Femur (tissue), 1 donor: Measurements from ENCODE around the gene LARP4.
"Not testable (repeated sequence)": the region's sequence is repeated elsewhere in the genome, so short reads cannot be mapped to it uniquely, and the experiment has no call there.

Experiments
- DNase-seq: peaks from one replicate; pipeline ENCODE4 v3.0.0-alpha.2; 2017

The LARP4 gene

GRCh38 chr12:50401500-50402081, 906 bp downstream of the LARP4 start:
- DNase-seq = peak; percentile 27

- DNase-seq = no peak
These were observed 1.7 kb downstream of the LARP4 start for GRCh38 chr12:50402264-50403000.

DNA sequence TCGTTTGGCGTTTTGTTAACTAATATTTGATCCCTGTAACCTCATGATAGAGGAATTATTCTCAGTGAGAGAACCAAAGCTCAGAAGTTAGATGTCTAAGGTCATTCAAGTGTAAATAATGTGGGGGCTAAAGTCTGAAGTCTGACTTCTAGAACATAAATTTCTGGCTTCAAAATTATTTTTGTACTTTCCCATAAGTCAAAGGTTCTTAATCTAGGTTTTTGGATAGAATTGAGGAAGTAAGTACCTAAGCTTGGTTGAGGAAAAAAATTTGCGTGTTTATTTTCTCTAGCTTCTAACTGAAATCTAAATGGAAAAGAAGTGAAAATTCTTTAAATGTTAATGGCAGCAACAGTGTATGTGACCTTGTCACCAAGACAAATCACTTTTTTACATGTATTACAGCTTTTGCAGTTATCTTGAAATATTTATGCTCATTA, 2.3 kb downstream of the LARP4 start:
- DNase-seq = no peak

DNA sequence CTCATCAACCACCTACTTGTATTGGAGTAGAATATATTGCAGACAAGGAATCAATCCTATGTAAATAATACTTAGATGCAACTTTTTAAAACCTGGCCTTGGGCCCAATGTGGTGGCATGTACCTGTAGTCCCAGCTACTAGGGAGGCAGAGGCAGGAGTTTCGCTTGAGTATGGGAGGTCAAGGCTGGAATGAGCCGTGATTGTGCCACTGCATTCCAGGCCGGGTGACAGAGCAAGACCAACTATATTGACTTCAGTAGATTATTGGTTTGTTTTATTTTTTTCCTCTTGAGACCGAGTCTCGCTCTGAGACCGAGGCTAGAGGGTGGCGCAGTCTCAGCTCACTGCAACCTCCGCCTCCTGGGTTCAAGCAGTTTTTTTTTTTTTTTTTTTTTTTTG, 3.6 kb downstream of the LARP4 start:
- no peak for DNase-seq

DNA sequence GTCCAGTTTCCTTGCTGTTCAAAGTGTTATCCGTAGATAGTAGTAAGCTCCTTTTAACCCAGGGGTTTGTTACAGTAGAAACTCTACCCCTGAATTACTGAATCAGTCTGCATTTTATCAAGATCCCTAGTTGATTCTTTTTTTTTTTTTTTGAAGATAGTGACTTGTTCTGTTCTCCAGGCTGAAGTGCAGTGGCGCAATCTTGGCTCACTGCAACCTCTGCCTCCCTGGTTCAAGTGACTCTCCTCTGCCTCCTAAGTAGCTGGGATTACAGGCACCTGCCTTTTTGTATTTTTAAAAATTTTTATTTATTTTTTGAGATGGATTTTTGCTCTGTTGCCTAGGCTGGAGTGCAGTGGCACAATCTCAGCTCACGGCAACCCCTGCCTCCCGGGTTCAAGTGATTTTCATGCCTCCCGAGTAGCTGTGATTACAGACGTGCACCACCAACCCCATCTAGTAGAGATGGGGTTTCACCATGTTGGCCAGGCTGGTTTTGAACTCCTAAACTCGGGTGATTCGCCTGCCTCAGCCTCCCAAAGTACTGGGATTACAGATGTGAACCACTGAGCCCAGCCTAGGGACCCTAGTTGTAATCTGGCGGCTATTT, 10.5 kb downstream of the LARP4 start:
- DNase-seq = no peak

DNA sequence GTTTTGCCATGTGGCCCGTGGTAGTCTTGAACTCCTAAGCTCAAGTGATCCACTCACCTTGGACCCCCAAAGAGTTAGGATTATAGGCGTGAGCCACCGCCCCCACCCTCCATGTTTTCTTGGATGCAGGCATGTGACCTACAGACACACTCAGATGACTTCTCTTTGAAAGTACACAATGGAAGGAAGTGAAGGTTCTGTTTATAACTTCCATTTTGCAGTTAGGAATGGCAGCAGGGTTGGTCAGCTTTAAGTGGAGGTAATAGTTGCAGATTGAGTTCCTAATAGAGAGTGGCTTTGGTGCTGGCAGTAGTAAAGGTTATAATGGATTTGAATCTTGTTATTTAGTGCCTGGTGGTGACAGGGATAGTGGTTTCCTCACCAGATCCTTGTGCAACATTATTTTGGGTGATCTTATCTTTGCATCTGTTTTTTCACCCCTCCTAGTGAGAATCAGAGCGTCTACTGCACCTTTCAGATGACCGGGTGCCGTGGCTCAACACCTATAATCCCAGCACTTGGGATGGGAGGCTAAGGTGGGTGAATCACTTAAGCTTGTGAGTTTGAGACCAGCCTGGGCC, 15.3 kb downstream of the LARP4 start:
- no peak for DNase-seq

- DNase-seq = no peak
These were observed 18.6 kb downstream of the LARP4 start for GRCh38 chr12:50419112-50419909.

- DNase-seq = not testable (repeated sequence)
These were observed 22.2 kb downstream of the LARP4 start for GRCh38 chr12:50422855-50423254.

GRCh38 chr12:50423342-50423741, 22.7 kb downstream of the LARP4 start:
- DNase-seq = not testable (repeated sequence)

GRCh38 chr12:50425589-50426258, 25.0 kb downstream of the LARP4 start:
- DNase-seq = no peak

DNA sequence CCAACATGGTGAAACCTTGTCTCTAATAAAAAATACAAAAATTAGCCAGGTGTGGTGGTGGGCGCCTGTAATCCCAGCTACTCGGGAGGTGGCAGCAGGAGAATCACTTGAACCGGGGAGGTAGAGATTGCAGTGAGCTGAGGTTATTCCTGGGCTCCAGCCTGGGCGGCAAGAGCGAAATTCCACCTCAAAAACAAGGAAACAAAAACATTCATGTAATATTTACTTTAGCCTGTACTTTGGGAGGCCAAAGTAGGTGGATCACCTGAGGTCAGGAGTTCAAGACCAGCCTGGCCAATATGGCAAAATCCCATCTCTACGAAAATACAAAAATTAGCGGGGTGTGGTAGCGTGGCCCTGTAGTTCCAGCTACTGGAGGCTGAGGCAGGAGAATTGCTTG, 31.0 kb downstream of the LARP4 start:
- DNase-seq = not testable (repeated sequence)

DNA sequence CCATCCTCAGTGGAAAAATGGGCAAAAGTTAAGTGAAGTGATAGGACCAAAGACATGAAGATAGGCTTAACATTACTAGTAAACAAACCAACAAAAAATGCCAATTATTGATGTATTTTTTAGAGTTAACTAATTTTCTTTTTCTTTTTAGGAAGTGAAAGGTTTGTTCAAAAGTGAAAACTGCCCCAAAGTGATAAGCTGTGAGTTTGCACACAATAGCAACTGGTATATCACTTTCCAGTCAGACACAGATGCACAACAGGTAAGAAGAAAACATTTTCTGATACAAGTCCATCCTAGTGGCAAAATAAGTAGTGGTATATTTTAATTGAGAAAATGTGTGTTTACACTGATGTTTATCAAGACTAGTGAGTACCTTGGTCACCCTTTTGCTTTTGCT, 39.6 kb downstream of the LARP4 start:
- DNase-seq = no peak

- DNase-seq = no peak
These were observed 41.1 kb downstream of the LARP4 start for GRCh38 chr12:50441763-50442162.

GRCh38 chr12:50442178-50442908, 41.7 kb downstream of the LARP4 start:
- DNase-seq = no peak

- DNase-seq = not testable (repeated sequence)
These were observed 49.0 kb downstream of the LARP4 start for GRCh38 chr12:50449671-50450070.

DNA sequence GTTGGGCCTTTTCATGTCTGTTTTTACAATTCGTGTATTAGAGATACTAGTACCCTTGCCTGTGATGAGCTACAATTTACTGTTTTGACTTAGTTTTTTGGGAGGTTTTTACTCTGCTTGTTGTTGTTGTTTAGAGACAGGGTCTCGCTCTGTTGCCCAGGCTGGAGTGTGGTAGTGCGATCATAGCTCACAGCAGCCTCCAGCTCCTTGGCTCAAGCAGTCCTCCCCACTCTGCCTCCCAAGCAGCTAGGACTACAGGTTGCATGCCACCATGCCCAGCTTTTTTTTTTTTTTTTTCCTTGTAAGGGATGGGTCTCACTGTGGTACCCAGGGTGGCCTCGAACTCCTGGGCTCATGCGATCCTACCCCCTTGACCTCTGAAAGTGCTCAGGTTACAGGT, 52.1 kb downstream of the LARP4 start:
- DNase-seq = no peak

- no peak for DNase-seq
These were observed 53.2 kb downstream of the LARP4 start for GRCh38 chr12:50453872-50454271.

GRCh38 chr12:50458606-50459005, 57.9 kb downstream of the LARP4 start:
- no peak for DNase-seq

- DNase-seq = no peak
These were observed 66.8 kb downstream of the LARP4 start for GRCh38 chr12:50467439-50467838.

DNA sequence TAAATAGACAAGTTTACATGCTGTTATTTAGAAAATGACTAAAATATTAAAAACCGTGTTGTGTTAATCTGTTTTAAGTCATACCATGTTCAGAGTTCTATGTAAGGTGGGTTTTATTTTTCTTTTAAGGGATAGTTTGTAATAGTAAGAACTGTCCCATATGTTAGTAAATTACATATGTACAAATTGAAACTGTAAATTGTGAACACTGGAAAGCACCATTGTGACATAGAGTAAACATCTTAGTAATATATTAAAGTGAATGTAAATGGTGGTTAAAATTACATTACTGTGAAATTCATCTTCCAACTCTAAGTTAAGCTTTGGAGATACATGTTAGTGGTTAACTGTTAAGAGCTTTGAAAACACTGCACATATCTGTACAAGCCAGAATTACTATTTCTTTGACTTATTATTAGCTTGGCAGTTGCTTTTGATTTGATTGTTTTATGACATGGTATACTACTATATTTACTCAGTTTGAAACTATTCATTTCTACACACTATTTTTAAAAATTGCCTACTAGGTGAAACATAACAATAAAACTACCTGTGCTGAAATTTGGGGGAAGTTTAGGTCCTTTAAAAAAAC, 76.7 kb downstream of the LARP4 start:
- no peak for DNase-seq

- no peak for DNase-seq
These were observed 81.9 kb downstream of the LARP4 start for GRCh38 chr12:50482571-50482970.
